ENCODE results near the gene NLGN2.

NLGN2 gene

DNA sequence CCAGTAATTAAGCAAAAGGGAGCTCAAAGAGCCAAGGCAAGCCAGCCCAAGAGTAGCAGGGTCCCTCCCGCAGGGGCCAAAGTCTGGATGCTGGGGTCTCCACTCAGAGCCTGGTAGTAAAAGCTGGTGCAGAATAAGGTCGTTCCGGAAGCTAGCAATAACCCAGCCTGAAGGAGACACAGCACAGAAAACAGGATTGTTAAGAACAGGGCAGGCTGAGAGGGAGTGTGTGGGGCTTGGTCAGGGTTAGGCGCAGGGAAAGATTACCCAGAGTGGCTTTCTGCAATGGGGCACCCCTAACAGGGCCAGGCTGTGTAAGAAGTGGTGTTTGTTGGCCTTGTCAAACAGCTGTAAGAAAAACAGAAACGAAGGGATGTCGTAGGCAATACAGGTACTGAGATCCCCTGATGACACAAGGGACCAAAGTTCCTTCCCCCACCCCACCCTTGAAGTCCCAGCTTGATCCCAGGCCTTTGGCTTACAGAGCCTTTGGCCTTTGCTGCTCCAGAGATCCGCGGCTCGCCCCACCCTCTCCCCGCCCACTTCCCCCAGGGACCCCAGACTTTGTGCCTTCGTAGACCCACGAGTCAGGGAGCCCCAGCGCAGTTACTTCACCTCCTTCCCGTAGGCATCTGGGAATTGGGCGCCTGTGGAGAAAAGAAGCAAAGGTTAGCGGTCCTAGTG is 4.5 kb upstream of the NLGN2 start:
- peak overlapping the region; percentile 65 for H3K4me3 ChIP-seq (replicated peaks; ENCODE audit: low read depth, low read length)

DNA sequence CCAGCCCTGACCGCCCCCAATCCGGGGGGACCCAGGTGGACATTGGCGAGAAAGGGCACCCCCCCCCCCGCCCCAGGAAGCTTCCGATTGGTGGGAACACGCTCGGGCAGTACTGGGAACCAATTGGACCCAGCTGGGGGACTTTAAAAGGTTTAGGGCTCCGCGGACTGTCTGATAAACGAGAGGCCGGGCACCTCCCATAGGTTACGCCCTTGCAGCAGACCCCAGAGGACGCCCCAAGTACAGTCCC is 4.0 kb upstream of the NLGN2 start:
- TF ChIP-seq, protein P1, sequence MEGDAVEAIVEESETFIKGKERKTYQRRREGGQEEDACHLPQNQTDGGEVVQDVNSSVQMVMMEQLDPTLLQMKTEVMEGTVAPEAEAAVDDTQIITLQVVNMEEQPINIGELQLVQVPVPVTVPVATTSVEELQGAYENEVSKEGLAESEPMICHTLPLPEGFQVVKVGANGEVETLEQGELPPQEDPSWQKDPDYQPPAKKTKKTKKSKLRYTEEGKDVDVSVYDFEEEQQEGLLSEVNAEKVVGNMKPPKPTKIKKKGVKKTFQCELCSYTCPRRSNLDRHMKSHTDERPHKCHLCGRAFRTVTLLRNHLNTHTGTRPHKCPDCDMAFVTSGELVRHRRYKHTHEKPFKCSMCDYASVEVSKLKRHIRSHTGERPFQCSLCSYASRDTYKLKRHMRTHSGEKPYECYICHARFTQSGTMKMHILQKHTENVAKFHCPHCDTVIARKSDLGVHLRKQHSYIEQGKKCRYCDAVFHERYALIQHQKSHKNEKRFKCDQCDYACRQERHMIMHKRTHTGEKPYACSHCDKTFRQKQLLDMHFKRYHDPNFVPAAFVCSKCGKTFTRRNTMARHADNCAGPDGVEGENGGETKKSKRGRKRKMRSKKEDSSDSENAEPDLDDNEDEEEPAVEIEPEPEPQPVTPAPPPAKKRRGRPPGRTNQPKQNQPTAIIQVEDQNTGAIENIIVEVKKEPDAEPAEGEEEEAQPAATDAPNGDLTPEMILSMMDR (IDR thresholded peaks at IDR 0.05; ENCODE audit: low read depth, low read length, missing control alignments) = no peak
- DNase-seq (ENCODE audit: extremely low read depth, low read depth) = no peak

More for the DNA sequence above, 4.5 kb upstream of the NLGN2 start:
- TF ChIP-seq, protein P1 (IDR thresholded peaks at IDR 0.05; ENCODE audit: low read depth, low read length, missing control alignments) = no peak
- DNase-seq (ENCODE audit: extremely low read depth, low read depth) = no peak

DNA sequence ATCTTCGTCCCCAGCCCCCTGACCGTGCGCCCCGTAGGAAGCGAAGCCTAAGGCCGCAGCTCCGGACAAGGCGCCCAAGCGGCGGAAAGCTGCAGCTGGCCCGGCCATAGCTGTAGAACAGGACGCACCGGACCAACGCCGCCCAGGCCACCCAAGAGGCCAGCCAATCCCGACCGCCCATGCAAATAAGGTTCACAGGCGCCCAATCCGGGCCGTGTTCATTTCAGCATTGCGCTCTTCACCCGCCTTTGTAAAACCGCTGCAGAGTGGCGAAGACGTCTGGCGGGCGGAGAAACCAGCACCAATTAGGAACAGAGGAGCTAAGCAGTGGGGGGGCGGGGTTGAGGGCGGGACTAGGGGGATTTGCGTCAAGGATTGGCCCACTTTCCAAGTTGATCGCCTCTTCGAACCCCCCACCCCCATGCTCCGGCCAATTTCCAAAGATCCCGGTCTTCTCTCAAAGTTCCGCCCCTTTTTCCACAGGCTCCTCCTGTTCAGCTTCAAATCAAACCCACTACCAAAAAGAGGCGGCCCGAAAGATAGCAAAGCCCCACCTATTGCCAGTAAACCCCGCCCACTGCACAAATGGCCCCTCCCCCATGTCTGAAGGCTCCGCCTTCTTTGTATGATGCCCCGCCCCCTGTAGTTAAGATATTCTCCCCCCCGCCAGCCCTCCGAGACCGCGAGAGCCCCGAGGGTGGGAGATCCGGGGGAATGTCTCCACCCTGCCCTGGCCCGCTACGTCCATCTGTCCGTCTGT is 3.5 kb upstream of the NLGN2 start, which contains the start of gene TMEM256:
TMEM256 (minus strand) TSS at position 121 of the 760 bp plus-strand sequence; CDS start at position 108, 13 bp downstream.
- H3K4me3 ChIP-seq (replicated peaks; ENCODE audit: low read depth, low read length) = peak within 1 kb of the TSS; percentile 65
- TF ChIP-seq, protein P1 (IDR thresholded peaks at IDR 0.05; ENCODE audit: low read depth, low read length, missing control alignments) = no peak
- peak; percentile 96 for DNase-seq (ENCODE audit: extremely low read depth, low read depth)

More for the DNA sequence above, 4.0 kb upstream of the NLGN2 start:
- peak overlapping the region; percentile 65 for H3K4me3 ChIP-seq (replicated peaks; ENCODE audit: low read depth, low read length)

DNA sequence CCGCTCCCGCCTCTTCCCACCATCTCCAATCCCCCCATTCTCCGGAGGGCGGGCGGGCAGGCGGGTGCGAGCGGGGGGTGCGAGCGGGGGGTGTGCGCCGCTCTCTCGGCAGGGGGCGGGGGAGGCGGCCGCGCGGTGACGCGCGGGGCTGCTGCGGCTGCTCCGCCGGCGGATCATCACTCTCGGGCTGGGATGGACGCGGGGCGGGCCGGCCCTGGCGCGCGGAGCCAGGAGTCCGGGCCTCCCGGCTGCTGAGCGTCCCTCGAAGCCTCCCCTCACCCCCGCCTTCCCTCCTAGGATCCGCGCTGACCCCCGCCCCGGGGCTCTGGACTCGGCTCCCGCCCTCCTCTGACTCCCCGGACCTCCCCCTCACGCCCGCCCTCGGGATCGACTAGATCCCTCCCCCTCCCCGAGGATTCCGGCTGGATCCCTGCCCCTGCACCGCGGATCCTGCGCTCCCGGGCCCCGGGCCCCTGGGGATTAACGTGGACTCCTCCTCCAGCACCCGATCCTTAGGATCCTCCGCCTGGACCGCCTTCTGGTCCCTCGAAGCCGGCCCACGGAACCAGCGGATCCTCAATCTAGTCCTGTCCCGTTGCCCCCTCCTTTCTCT is 2.8 kb upstream of the NLGN2 start:
- DNase-seq (ENCODE audit: extremely low read depth, low read depth) = no peak
- H3K4me3 ChIP-seq (replicated peaks; ENCODE audit: low read depth, low read length) = peak overlapping the region; percentile 65
- TF ChIP-seq, protein P1 (IDR thresholded peaks at IDR 0.05; ENCODE audit: low read depth, low read length, missing control alignments) = no peak

DNA sequence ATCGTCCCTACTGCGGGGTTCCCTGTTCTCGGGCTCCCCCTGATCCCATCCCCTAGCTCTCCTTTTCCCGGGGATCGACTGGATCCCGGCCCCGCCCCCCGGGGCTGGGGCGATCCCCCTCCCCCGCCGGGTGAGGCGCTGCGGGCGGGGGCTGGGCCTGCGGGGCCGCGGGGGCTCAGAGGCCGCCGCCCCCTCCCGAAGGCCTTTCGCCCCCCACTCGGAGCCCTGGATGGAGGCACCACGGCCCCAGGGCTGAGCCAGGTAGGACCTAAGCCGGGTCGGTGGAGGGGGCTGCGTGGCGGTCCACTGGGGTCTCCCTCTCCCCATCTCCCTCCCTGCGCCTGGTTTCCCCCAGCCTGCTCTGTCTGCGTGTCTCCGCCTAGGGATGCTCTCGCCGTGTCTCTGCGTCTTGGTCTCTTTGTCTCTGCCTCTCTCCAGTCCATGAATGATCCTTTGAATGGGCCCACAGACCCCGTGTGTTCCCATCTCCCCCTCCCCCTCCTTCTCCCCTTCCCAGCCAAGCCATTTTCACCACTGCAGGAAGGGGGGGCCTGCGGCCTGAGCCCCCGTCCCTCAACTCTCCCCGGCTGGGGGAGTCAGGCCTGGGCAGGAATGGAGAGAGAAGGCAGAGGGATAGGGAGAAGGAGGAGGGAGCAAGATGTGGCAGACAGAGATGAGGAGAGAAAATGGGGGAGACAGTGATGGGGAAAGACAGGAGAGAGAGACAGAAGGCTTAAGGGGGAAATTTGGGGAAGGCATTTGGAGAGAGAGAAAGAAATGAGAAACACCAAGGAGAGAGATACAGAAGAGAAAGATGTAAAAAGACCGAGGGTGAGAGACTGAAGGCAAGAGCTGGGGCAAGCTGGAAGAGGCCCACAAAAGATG is 2.1 kb upstream of the NLGN2 start:
- peak overlapping the region; percentile 65 for H3K4me3 ChIP-seq (replicated peaks; ENCODE audit: low read depth, low read length)
- no peak for DNase-seq (ENCODE audit: extremely low read depth, low read depth)
- TF ChIP-seq, protein P1 (IDR thresholded peaks at IDR 0.05; ENCODE audit: low read depth, low read length, missing control alignments) = no peak

DNA sequence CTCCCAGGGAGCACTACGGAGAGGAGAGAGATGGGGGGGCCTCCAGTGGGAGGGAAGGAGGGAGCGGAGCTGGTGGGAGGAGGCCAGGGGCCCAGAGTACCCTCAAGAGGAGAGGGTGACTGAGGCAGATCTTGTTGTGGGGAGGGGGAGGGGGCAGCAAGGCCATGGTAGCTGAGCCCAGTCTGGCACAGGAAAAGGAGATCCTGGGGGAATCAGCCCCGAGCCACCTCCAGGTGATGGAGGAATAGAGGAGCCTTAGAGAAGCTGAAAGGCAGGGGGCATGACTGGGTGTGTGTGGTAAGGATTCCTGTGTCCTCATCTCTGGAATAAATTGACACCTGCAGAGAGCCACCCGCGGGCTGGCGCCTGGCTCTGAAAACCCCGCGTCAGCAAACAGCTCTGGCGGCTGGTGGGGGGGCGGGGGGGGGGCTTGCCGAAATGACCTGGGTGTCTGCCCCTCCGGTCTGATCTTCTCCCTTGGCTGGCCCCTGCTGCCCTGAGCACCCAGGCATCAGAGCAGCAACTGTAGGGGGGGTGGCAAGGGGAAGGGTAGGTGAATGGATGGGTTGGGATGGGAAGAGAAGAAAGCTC is 1.3 kb upstream of the NLGN2 start:
- no peak for DNase-seq (ENCODE audit: extremely low read depth, low read depth)
- H3K4me3 ChIP-seq (replicated peaks; ENCODE audit: low read depth, low read length) = peak overlapping the region; percentile 65

More for the DNA sequence above, 1.3 kb upstream of the NLGN2 start:
- TF ChIP-seq, protein P1 (IDR thresholded peaks at IDR 0.05; ENCODE audit: low read depth, low read length, missing control alignments) = no peak
